ENCODE data around the gene C19orf38.

C19orf38 gene

DNA sequence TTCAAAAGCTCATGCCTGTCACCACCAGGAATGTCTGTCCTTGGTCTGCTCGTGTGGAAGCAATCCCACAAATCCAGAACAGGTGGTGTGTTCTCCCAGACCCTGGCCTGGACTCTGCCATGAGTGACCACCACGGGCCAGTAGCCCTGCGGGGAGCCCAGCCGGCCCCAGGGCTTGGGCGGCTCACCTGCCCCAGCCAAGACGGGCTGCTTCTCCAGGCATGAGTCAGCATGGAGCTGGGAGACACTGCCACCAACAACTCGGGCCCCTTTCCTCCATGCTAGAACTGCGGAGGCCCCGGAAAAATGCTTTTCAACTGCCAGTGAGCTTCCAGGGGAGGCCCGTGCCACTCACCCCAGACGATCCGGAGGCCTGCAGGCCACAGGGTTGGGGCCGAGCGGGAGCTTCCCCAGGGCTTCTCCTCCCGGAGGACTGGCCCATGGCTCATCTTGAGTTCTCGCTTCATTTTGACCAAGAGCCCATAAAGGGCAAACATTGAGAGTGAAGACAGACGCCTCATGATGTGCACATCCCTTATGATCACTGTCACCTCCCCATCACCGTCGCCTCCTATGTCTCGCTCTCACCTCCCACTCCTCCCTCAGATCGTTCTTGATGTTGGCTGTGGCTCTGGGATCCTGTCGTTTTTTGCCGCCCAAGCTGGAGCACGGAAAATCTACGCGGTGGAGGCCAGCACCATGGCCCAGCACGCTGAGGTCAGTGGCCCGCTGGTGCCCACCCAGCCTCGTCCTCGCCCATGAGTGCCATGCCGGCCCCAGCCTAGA is 63.6 kb downstream of the C19orf38 start:
- DNase-seq (ENCODE audit: low spot score) = no peak

DNA sequence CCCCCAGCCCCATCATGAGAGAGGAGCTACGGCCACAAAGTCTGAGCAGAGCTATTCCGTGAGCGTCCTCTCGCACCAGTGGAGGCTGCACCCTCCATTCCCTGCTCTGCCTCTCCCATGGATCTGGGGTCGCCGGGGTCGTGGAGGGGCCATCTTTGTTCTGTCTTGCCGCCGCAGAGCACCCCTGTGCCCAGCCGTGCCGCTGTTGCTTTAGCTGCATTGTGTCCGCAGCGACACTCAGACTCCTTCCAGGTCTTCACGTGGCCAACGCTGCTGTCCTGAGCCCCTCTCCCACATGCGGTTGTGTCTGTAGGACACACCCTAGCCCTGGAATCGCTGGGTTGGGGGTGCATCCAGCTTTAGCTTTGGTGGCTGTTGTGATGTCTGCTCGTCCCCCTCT is 64.4 kb downstream of the C19orf38 start:
- no peak for DNase-seq (ENCODE audit: low spot score)

DNA sequence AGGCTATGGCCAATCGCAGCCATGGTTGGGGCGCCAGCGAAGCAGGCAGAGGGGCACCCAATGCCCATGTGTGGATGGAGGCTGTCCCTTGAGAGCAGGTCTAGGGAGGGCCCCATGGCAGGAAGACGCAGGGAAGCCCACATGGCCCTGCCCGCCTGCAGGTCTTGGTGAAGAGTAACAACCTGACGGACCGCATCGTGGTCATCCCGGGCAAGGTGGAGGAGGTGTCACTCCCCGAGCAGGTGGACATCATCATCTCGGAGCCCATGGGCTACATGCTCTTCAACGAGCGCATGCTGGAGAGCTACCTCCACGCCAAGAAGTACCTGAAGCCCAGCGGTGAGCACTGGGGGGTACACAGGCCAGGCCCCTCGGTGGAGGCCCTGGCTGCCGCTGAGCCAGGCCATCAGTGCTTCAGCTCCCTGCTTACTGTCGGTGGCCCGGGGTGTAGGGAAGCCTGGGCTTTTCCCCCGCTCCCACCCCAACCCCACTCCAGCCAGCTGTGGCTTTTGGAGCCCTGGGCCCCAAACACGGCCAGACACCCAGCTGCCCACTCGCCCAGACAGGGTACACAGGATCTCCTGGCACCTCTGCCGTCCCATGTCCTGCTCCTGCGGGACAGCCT is 65.6 kb downstream of the C19orf38 start:
- no peak for DNase-seq (ENCODE audit: low spot score)

DNA sequence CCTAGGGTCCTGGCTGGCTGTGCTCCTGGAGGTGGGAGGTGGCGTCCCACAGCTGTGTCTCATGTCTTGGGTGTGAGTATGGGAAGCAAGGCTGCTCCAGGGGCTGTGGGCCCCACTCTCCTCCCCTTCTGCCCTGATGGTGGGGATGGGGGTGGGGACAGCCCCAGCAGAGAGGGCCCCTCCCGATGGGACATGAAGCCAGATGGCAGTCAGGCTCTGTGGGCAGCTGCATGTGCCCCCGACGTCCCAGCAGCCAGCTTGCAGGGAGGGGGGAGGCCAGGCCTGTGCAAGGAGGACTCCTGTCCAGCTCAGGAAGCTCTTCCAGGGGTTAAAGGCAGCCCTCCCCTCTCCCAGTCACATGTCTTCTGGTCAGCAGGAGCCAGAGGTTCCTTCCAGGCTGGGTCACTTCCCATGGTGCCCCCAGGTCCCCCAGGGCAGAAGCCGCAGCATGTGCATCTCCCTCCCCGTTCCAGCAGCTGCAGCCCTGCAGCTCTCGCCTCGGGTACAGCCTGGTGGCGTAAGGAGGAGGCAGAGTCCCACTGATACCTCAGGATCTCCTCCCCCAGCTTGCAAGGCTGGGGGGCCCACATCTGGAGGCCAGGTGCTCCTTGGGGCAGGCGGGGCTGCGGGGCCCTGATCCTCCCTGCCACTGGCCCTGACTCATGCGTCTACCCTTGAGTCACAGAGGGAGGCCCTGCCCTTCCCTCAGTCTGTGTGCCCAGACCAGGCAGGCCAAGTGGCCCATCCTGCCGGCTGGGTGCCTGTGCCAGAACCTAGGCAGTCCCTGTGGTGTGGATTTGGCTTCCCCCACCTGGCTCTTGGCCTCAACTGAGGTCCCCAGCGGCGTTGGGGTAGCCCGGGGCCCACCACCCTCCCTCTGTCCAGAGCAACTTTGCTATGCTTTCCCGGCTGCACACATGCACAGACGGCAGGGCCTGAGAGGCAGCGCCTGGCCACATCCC is 67.2 kb downstream of the C19orf38 start:
- peak; percentile 81 for DNase-seq (ENCODE audit: low spot score)

DNA sequence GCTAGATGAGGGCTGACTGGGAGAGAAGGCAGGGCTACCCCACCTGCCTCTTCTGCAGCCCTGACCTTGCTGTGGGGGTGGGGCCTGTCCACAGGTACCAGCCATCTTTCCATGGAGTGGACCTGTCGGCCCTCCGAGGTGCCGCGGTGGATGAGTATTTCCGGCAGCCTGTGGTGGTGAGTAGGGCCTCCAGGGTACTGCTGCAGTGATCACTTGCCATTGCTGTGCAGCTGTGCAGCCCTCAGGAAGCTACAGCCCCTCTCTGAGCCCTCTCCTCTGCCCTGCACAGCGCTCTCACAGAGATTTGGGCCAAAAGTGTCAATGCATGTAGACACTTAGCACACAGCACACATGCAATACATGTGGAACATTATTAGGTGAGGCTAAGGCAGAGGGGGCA is 68.4 kb downstream of the C19orf38 start:
- DNase-seq (ENCODE audit: low spot score) = no peak

DNA sequence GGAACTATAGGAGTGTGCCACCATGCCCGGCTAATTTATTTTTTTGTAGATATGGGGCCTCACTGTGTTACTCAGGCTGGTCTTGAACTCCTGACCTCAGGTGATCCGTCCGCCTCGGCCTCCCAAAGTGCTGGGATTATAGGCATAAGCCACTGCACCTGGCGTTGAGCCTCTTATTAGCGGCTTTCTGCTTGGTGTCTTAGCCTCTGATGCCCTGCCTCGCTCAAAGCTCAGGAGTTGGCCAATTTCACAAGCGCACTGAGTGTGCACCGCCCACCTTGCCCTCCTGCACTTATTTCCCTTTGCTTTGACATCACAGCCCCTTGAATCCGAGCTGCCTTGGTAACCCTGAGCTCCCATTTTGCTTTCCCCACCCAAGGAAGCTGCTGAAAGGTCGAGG is 70.1 kb downstream of the C19orf38 start:
- DNase-seq (ENCODE audit: low spot score) = no peak
